H1 (cell line): Measurements from ENCODE around the gene RELN. TPM values are rescaled to one million over a fixed set of nuclear protein-coding genes. Genes with fewer than 3 reads are reported as not detected.

Experiments
- HDAC2 ChIP-seq, 2 experiments: fragments of 300-600 bp in 1 of 2; sonication (generic) in 1 of 2; IDR thresholded peaks; 2 replicates each; pipeline ENCODE4 v1.6.1; 2011 to 2012; ENCODE audit warnings: low read depth in 2 of 2, low read length in 2 of 2, mild to moderate bottlenecking in 2 of 2, moderate library complexity in 2 of 2, borderline replicate concordance in 1 of 2, inconsistent platforms in 1 of 2
- JUN ChIP-seq: IDR thresholded peaks from 2 replicates; pipeline ENCODE4 v1.6.1; 2011; ENCODE audit warnings: low read depth, mild to moderate bottlenecking, improper control_type of control experiment, low read length
- RXRA ChIP-seq: IDR thresholded peaks from 2 replicates; pipeline ENCODE4 v1.6.1; 2011; ENCODE audit warnings: low read depth, mild to moderate bottlenecking, low read length, moderate library complexity; ENCODE audit not compliant: insufficient read depth
- SAP30 ChIP-seq: fragments of 300-600 bp; sonication (generic); IDR thresholded peaks from 2 replicates; pipeline ENCODE4 v1.7.1; 2012; ENCODE audit warnings: low read length, moderate library complexity, mild to moderate bottlenecking, inconsistent platforms; ENCODE audit not compliant: insufficient read depth, insufficient replicate concordance
- polyA plus RNA-seq, 7 experiments: library from polyadenylated mRNA; depleted of rRNA in 3 of 7; stranded (reverse) in 5 of 7; unstranded in 2 of 7; fragments of >200 nt in 5 of 7; fragments of 200-250 nt in 2 of 7; gene quantifications; 1 replicate in 5 of 7; 2 replicates in 1 of 7; 4 replicates in 1 of 7; pipeline versions ENCODE4 v1.2.1 to v1.2.3, GENCODE V29; 2011 to 2013; ENCODE audit warnings: missing spikeins in 2 of 7, mixed read lengths in 2 of 7
- total RNA-seq: library from RNA; stranded (reverse); fragmentation: NEBNext Ultra II Directional; extraction: Animal tissue kit (Norgen Biotek cat#: 25700); gene quantifications from 2 replicates; pipeline ENCODE4 v1.2.1, GENCODE V29; 2021

RELN gene
- total and polyA plus RNA-seq, 2 of the 8 experiments (the other 6 are each of a cell fraction or from before 2014, with no cell fraction given): 0.03 to 0.07 TPM

GRCh38 chr7:103843689-103844480, 145.6 kb downstream of the RELN start (continued):
- TF ChIP-seq RXRA: no peak
- TF ChIP-seq SAP30: no peak
- TF ChIP-seq JUN: no peak
- TF ChIP-seq HDAC2 (IDR thresholded peaks at IDR 0.05; ENCODE audit: borderline replicate concordance in 1 of 2, low read depth in 2 of 2, low read length in 2 of 2): no peak
